H1 (cell line): ENCODE measurements around the gene MACROD2. TPM values are rescaled to one million over a fixed set of nuclear protein-coding genes. Genes with fewer than 3 reads are reported as not detected.

Experiments
- CTCF ChIA-PET: fragments of 300-600 bp; sonication (Branson Sonifier 250); formaldehyde crosslinking; loops from one replicate; lab custom pipeline; 2021; ENCODE audit not compliant: partially characterized antibody; lab: Charles Lee
- POLR2A ChIA-PET: fragments of 300-600 bp; sonication (Branson Sonifier 250); formaldehyde crosslinking; loops from one replicate; lab custom pipeline; 2021; ENCODE audit warnings: inconsistent platforms; ENCODE audit not compliant: partially characterized antibody; lab: Charles Lee
- DNase-seq, 2 experiments: peaks; one replicate each; pipeline versions ENCODE4 v3.0.0 to v3.0.0-alpha.2; 2010 to 2022; ENCODE audit warnings: low spot score in 2 of 2, low read depth in 1 of 2, mixed read lengths in 1 of 2
- FAIRE-seq: peaks from 2 replicates; lab custom pipeline; 2011; peaks lifted over from hg19 to GRCh38; lab: Jason Lieb, UNC
- H2AFZ ChIP-seq: 2 replicates; pipeline ENCODE4 v1.8.1; 2012; ENCODE audit warnings: low read length, inconsistent platforms
- H2AK5ac ChIP-seq: 2 replicates; pipeline ENCODE4 v1.6.1; 2013; ENCODE audit warnings: low read depth, low read length
- H2BK120ac ChIP-seq: replicated peaks from 2 replicates; pipeline ENCODE3; 2013; ENCODE audit warnings: low read depth, low read length, inconsistent platforms
- H2BK12ac ChIP-seq: 2 replicates; pipeline ENCODE4 v1.6.1; 2013; ENCODE audit warnings: low read depth, low read length
- H2BK15ac ChIP-seq: 2 replicates; pipeline ENCODE4 v1.6.1; 2013; ENCODE audit warnings: low read length
- H2BK20ac ChIP-seq: 2 replicates; pipeline ENCODE4 v1.6.1; 2013; ENCODE audit warnings: low read length
- H2BK5ac ChIP-seq: 2 replicates; pipeline ENCODE4 v1.6.1; 2013; ENCODE audit warnings: low read depth, low read length
- H3K14ac ChIP-seq: 2 replicates; pipeline ENCODE4 v1.6.1; 2013; ENCODE audit warnings: inconsistent platforms; ENCODE audit not compliant: insufficient read length
- H3K18ac ChIP-seq: 2 replicates; pipeline ENCODE4 v1.6.1; 2013; ENCODE audit warnings: low read length; ENCODE audit errors: extremely low read depth
- H3K23ac ChIP-seq: 2 replicates; pipeline ENCODE4 v1.6.1; 2013; ENCODE audit warnings: inconsistent platforms; ENCODE audit not compliant: insufficient read length
- H3K23me2 ChIP-seq: 2 replicates; pipeline ENCODE4 v1.6.1; 2013; ENCODE audit warnings: low read depth, low read length
- H3K27ac ChIP-seq: 2 replicates; pipeline ENCODE4 v1.6.1; 2011; ENCODE audit warnings: low read depth, low read length, inconsistent platforms
- H3K27me3 ChIP-seq, 4 experiments: replicated peaks in 1 of 4; 1 replicate in 1 of 4; 2 replicates in 3 of 4; pipeline versions ENCODE4 v1.6.1 to v1.8.1; 2011 to 2013; ENCODE audit warnings: low read length in 3 of 4, mild to moderate bottlenecking in 3 of 4, inconsistent platforms in 2 of 4, mixed read lengths in 2 of 4, moderate library complexity in 1 of 4; ENCODE audit not compliant: control insufficient read depth in 3 of 4, insufficient read depth in 3 of 4; ENCODE audit errors: extremely low read depth in 1 of 4
- H3K36me3 ChIP-seq, 4 experiments: 2 replicates each; pipeline versions ENCODE4 v1.6.1 to v1.8.1; 2011 to 2013; ENCODE audit warnings: mild to moderate bottlenecking in 4 of 4, low read length in 3 of 4, moderate library complexity in 2 of 4, control low read depth in 1 of 4, inconsistent platforms in 1 of 4; ENCODE audit not compliant: insufficient read depth in 4 of 4, control insufficient read depth in 2 of 4
- H3K4ac ChIP-seq: replicated peaks from 2 replicates; pipeline ENCODE3; 2013; ENCODE audit warnings: low read length, low read depth, mixed read lengths, inconsistent platforms; ENCODE audit not compliant: insufficient read length
- H3K4me1 ChIP-seq, 4 experiments: replicated peaks in 1 of 4; 1 replicate in 1 of 4; 2 replicates in 3 of 4; pipeline versions ENCODE4 v1.6.1 to v1.8.1; 2011 to 2013; ENCODE audit warnings: low read length in 3 of 4, inconsistent platforms in 2 of 4, mixed read lengths in 1 of 4; ENCODE audit not compliant: insufficient read depth in 4 of 4, control insufficient read depth in 3 of 4
- H3K4me2 ChIP-seq, 2 experiments: 2 replicates each; pipeline versions ENCODE4 v1.6.1 to v1.8.1; 2011 to 2013; ENCODE audit warnings: low read depth in 2 of 2, low read length in 2 of 2, control low read depth in 1 of 2, inconsistent platforms in 1 of 2, mild to moderate bottlenecking in 1 of 2; ENCODE audit not compliant: insufficient read depth in 1 of 2
- H3K4me3 ChIP-seq, 4 experiments: fragments of 200-600, 300-600 bp in 1 of 4; sonication (generic), shearing (Covaris generic), sonication (Bioruptor Twin) in 1 of 4; 2 replicates each; pipeline versions ENCODE4 v1.5.1 to v1.8.1; 2011 to 2016; ENCODE audit warnings: low read length in 4 of 4, low read depth in 3 of 4, control low read depth in 2 of 4, inconsistent platforms in 2 of 4, mild to moderate bottlenecking in 2 of 4, mixed read lengths in 1 of 4, moderate library complexity in 1 of 4; ENCODE audit not compliant: insufficient read depth in 2 of 4; ENCODE audit errors: extremely low read depth in 1 of 4
- H3K56ac ChIP-seq: replicated peaks from 2 replicates; pipeline ENCODE3; 2013; ENCODE audit warnings: low read depth, mild to moderate bottlenecking, mixed read lengths, low read length, inconsistent platforms; ENCODE audit not compliant: insufficient read length
- H3K79me1 ChIP-seq: 2 replicates; pipeline ENCODE4 v1.6.1; 2013; ENCODE audit warnings: low read depth, low read length, control low read depth
- H3K79me2 ChIP-seq, 2 experiments: 2 replicates each; pipeline versions ENCODE4 v1.6.1 to v1.8.1; 2012 to 2013; ENCODE audit warnings: low read length in 2 of 2, mild to moderate bottlenecking in 2 of 2, inconsistent platforms in 1 of 2; ENCODE audit not compliant: insufficient read depth in 2 of 2, control insufficient read depth in 1 of 2
- H3K9ac ChIP-seq, 4 experiments: replicated peaks in 1 of 4; 1 replicate in 1 of 4; 2 replicates in 3 of 4; pipeline versions ENCODE4 v1.6.1 to v1.8.1; 2011 to 2013; ENCODE audit warnings: low read depth in 3 of 4, low read length in 3 of 4, control low read depth in 2 of 4, mild to moderate bottlenecking in 2 of 4, moderate library complexity in 2 of 4, inconsistent platforms in 1 of 4; ENCODE audit errors: extremely low read depth in 1 of 4
- H3K9me3 ChIP-seq, 2 experiments: 2 replicates each; pipeline versions ENCODE4 v1.6.1 to v1.8.1; 2012 to 2013; ENCODE audit warnings: mild to moderate bottlenecking in 2 of 2, moderate library complexity in 2 of 2, control low read depth in 1 of 2, inconsistent platforms in 1 of 2, low read depth in 1 of 2, low read length in 1 of 2, mixed read lengths in 1 of 2; ENCODE audit not compliant: insufficient read depth in 2 of 2
- H4K20me1 ChIP-seq, 2 experiments: replicated peaks in 1 of 2; 2 replicates each; pipeline versions ENCODE3 to v1.8.1; 2011 to 2013; ENCODE audit warnings: inconsistent platforms in 2 of 2, low read length in 2 of 2, mild to moderate bottlenecking in 1 of 2; ENCODE audit not compliant: insufficient read depth in 2 of 2, control insufficient read depth in 1 of 2
- H4K5ac ChIP-seq: 2 replicates; pipeline ENCODE4 v1.6.1; 2013; ENCODE audit warnings: low read length, low read depth, mixed read lengths, inconsistent platforms; ENCODE audit not compliant: insufficient read length
- H4K8ac ChIP-seq: 2 replicates; pipeline ENCODE4 v1.8.0; 2013; ENCODE audit warnings: mild to moderate bottlenecking, moderate library complexity, low read length, inconsistent platforms; ENCODE audit not compliant: insufficient read depth; ENCODE audit errors: extremely low read depth
- H4K91ac ChIP-seq: replicated peaks from 2 replicates; pipeline ENCODE3; 2013; ENCODE audit warnings: low read length, mixed read lengths, inconsistent platforms; ENCODE audit not compliant: insufficient read length
- ASH2L ChIP-seq: fragments of 200-600, 300-600 bp; sonication (generic); IDR thresholded peaks from one replicate; pipeline ENCODE4 v1.7.1; 2017; ENCODE audit warnings: low read length
- CTBP2 ChIP-seq: IDR thresholded peaks from 2 replicates; pipeline ENCODE4 v1.7.0; 2011; ENCODE audit warnings: borderline replicate concordance, mild to moderate bottlenecking, moderate library complexity, mixed read lengths, low read length; ENCODE audit not compliant: insufficient read depth, insufficient read length
- HDAC6 ChIP-seq: IDR thresholded peaks from one replicate; pipeline ENCODE4 v1.7.1; 2012; ENCODE audit warnings: low read depth, mild to moderate bottlenecking, inconsistent platforms, low read length, moderate library complexity
- JUND ChIP-seq: IDR thresholded peaks from 2 replicates; pipeline ENCODE4 v1.6.1; 2011; ENCODE audit warnings: mild to moderate bottlenecking, improper control_type of control experiment, low read length
- NRF1 ChIP-seq: IDR thresholded peaks from 2 replicates; pipeline ENCODE4 v1.6.1; 2011; ENCODE audit warnings: mild to moderate bottlenecking, low read depth, low read length, improper control_type of control experiment
- PHF8 ChIP-seq: fragments of 200-600 bp; sonication (generic); conservative IDR thresholded peaks from 2 replicates; pipeline ENCODE4 v1.7.1; 2012; ENCODE audit warnings: low read depth, mild to moderate bottlenecking, inconsistent platforms, low read length, moderate library complexity
- POLR2A ChIP-seq, 2 experiments: IDR thresholded peaks; 1 replicate in 1 of 2; 2 replicates in 1 of 2; pipeline ENCODE4 v1.6.1; 2011; ENCODE audit warnings: low read depth in 2 of 2, low read length in 2 of 2, mild to moderate bottlenecking in 2 of 2; ENCODE audit errors: control extremely low read depth in 1 of 2
- POLR2AphosphoS5 ChIP-seq: IDR thresholded peaks from 2 replicates; pipeline ENCODE4 v1.6.1; 2011; ENCODE audit warnings: low read depth, low read length
- RAD21 ChIP-seq, 2 experiments: IDR thresholded peaks in 1 of 2; conservative IDR thresholded peaks in 1 of 2; 2 replicates each; pipeline ENCODE4 v1.6.1; 2011; ENCODE audit warnings: low read depth in 2 of 2, low read length in 2 of 2, improper control_type of control experiment in 1 of 2, inconsistent platforms in 1 of 2, mild to moderate bottlenecking in 1 of 2, moderate library complexity in 1 of 2
- RXRA ChIP-seq: IDR thresholded peaks from 2 replicates; pipeline ENCODE4 v1.6.1; 2011; ENCODE audit warnings: low read depth, mild to moderate bottlenecking, low read length, moderate library complexity; ENCODE audit not compliant: insufficient read depth
- SIN3A ChIP-seq, 2 experiments: IDR thresholded peaks in 1 of 2; conservative IDR thresholded peaks in 1 of 2; 2 replicates each; pipeline ENCODE4 v1.6.1; 2011 to 2012; ENCODE audit warnings: low read length in 2 of 2, improper control_type of control experiment in 1 of 2, low read depth in 1 of 2, mild to moderate bottlenecking in 1 of 2
- WGBS, 2 experiments: shearing (Covaris generic) in 1 of 2; methylation state at CpG; one replicate each; pipeline versions ENCODE4 v1.1.6 to v1.1.7; 2013 to 2015; ENCODE audit warnings: low lambda C conversion rate in 2 of 2, mixed read lengths in 2 of 2, inconsistent platforms in 1 of 2, low coverage in 1 of 2, missing lambda C conversion rate in 1 of 2; ENCODE audit not compliant: insufficient replicate concordance in 2 of 2, insufficient coverage in 1 of 2, insufficient read length in 1 of 2; ENCODE audit errors: extremely low coverage in 1 of 2, missing lambda C conversion rate in 1 of 2; 5-methylcytosine and 5-hydroxymethylcytosine counted together
- polyA plus RNA-seq, 7 experiments: library from polyadenylated mRNA; depleted of rRNA in 3 of 7; stranded (reverse) in 5 of 7; unstranded in 2 of 7; fragments of >200 nt in 5 of 7; fragments of 200-250 nt in 2 of 7; gene quantifications; 1 replicate in 5 of 7; 2 replicates in 1 of 7; 4 replicates in 1 of 7; pipeline versions ENCODE4 v1.2.1 to v1.2.3, GENCODE V29; 2011 to 2013; ENCODE audit warnings: missing spikeins in 2 of 7, mixed read lengths in 2 of 7
- total RNA-seq: library from RNA; stranded (reverse); fragmentation: NEBNext Ultra II Directional; extraction: Animal tissue kit (Norgen Biotek cat#: 25700); gene quantifications from 2 replicates; pipeline ENCODE4 v1.2.1, GENCODE V29; 2021
- TF ChIP-seq, protein P1 (sequence below): IDR thresholded peaks from 2 replicates; pipeline ENCODE4 v1.6.1; 2012; ENCODE audit warnings: inconsistent platforms
- TF ChIP-seq, protein P2 (sequence below): IDR thresholded peaks from 2 replicates; pipeline ENCODE4 v1.6.1; 2011; ENCODE audit warnings: low read depth, mild to moderate bottlenecking, low read length; ENCODE audit not compliant: insufficient read depth

Gene MACROD2
- total and polyA plus RNA-seq, 2 of the 8 experiments (the other 6 are each of a cell fraction or from before 2014, with no cell fraction given): 0.70 to 3.9 TPM

DNA sequence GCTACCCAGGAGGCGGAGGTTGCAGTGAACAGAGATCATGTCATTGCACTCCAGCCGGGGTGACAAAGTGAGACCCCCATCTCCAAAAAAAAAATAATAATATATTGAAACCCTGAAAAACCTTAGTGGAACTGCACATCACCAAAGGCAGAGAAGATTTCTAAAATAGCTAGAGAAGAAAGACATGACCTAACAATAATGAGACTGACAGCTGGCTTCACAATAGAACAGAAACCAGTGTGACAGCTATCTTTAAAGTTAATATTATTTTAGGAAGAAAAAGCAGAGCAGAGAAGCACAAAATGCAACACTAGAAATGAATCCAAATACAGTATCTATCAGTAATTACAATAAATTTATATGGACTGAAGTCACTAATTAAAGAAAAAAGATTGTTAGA is 409.2 kb downstream of the MACROD2 start:
- H3K27ac ChIP-seq: no peak overlapping the region
- H3K4me3 ChIP-seq: no peak overlapping the region
- no peak overlapping the region for H2BK5ac ChIP-seq
- 93% methylated on average over 2 of the region's 2 CpGs; no CpG with 5 or more reads in 1 of the 2 experiments for WGBS, 2 experiments
- no peak overlapping the region for H4K8ac ChIP-seq
- ChIA-PET POLR2A (no interaction called here), CTCF (interaction anchor here (0.7 kb wide), 1 partner anchor 419 kb away, joined by 3 read pairs; no protein-coding TSS in a partner anchor)
- H2AK5ac ChIP-seq: no peak overlapping the region
- no peaks in the 10 kb centered on the region for H3K4me1 ChIP-seq
- H2BK20ac ChIP-seq: no peak overlapping the region
- no peak overlapping the region for H4K5ac ChIP-seq
- H2BK15ac ChIP-seq: no peak overlapping the region
- H3K14ac ChIP-seq: no peak overlapping the region
- H3K9ac ChIP-seq: no peak overlapping the region
- H3K23me2 ChIP-seq: no peaks in the 10 kb centered on the region
- no peak overlapping the region for H2BK12ac ChIP-seq
- H3K23ac ChIP-seq: no peak overlapping the region
- no peak overlapping the region for H2BK120ac ChIP-seq
- no peak overlapping the region for H4K91ac ChIP-seq
- no peak for DNase-seq
- peaks cover 0 to 5% (median 2%) of the 10 kb centered on the region in 4 experiments; a peak in 4 of 7 replicates for H3K27me3 ChIP-seq
- no peaks in the 10 kb centered on the region for H3K79me2 ChIP-seq
- no peaks in the 10 kb centered on the region for H3K9me3 ChIP-seq
- H3K56ac ChIP-seq: no peak overlapping the region
- H3K4ac ChIP-seq: no peak overlapping the region
- no peaks in the 10 kb centered on the region for H3K36me3 ChIP-seq
- no peak overlapping the region for H3K4me2 ChIP-seq
- no peaks in the 10 kb centered on the region for H3K79me1 ChIP-seq
- no peak for FAIRE-seq
- H3K18ac ChIP-seq: no peak overlapping the region
- no peaks in the 10 kb centered on the region for H4K20me1 ChIP-seq
- H2AFZ ChIP-seq: no peak overlapping the region
- TF ChIP-seq POLR2AphosphoS5 (no peak), NRF1 (no peak), JUND (no peak), RXRA (no peak), RAD21 (IDR thresholded peaks at IDR 0.05 in 1 of 2, conservative IDR thresholded peaks at IDR 0.05 in 1 of 2; ENCODE audit: low read depth in 2 of 2, low read length in 2 of 2) (no peak), ASH2L (no peak), HDAC6 (no peak), PHF8 (no peak), POLR2A (IDR thresholded peaks at IDR 0.05; ENCODE audit: control extremely low read depth in 1 of 2, low read depth in 2 of 2, low read length in 2 of 2) (no peak), CTBP2 (no peak), SIN3A (conservative IDR thresholded peaks at IDR 0.05 in 1 of 2, IDR thresholded peaks at IDR 0.05 in 1 of 2; ENCODE audit: low read depth in 1 of 2, low read length in 2 of 2) (no peak)
- TF ChIP-seq, protein P1, sequence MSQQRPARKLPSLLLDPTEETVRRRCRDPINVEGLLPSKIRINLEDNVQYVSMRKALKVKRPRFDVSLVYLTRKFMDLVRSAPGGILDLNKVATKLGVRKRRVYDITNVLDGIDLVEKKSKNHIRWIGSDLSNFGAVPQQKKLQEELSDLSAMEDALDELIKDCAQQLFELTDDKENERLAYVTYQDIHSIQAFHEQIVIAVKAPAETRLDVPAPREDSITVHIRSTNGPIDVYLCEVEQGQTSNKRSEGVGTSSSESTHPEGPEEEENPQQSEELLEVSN: no peak
- TF ChIP-seq, protein P2, sequence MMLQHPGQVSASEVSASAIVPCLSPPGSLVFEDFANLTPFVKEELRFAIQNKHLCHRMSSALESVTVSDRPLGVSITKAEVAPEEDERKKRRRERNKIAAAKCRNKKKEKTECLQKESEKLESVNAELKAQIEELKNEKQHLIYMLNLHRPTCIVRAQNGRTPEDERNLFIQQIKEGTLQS: no peak
